ENCODE results near the gene ST8SIA3. TPM values are rescaled to one million over a fixed set of nuclear protein-coding genes. Genes with fewer than 3 reads are reported as not detected.

Gene ST8SIA3
- total and polyA plus RNA-seq, 2 donors (not counting 3 experiments of a cell fraction or from before 2014, with no cell fraction given), result not detected

- Histone ChIP-seq H3K4me3 (replicated peaks in 1 of 3; ENCODE audit: insufficient read depth in 1 of 3, low read depth in 1 of 3, low read length in 3 of 3) (no peak overlapping the region), H3K36me3 (ENCODE audit: control insufficient read depth in 2 of 2, extremely low read depth in 1 of 2, insufficient read depth in 2 of 2, low read length in 2 of 2) (no peaks in the 10 kb centered on the region), H3K4me2 (ENCODE audit: insufficient read depth, low read length) (no peak overlapping the region), H3K9me1 (replicated peaks; ENCODE audit: control insufficient read depth, extremely low read depth, insufficient read depth, low read length) (no peaks in the 10 kb centered on the region), H3K4me1 (ENCODE audit: control insufficient read depth, extremely low read depth, insufficient read depth, low read length) (no peaks in the 10 kb centered on the region), H3K9ac (replicated peaks; ENCODE audit: extremely low read depth, insufficient read depth, low read length) (no peak overlapping the region), H2AFZ (ENCODE audit: low read depth, low read length) (no peak overlapping the region), H3K79me2 (ENCODE audit: control insufficient read depth, insufficient read depth, low read length) (no peaks in the 10 kb centered on the region), H4K20me1 (replicated peaks; ENCODE audit: control insufficient read depth, extremely low read depth, insufficient read depth, low read length) (no peaks in the 10 kb centered on the region), H3K27ac (ENCODE audit: insufficient read depth, low read depth, low read length) (no peak overlapping the region), H3K27me3 (ENCODE audit: control insufficient read depth in 2 of 2, insufficient read depth in 2 of 2, low read length in 2 of 2) (no peaks in the 10 kb centered on the region), H3K9me3 (replicated peaks; ENCODE audit: control insufficient read depth, insufficient read depth, low read length) (no peaks in the 10 kb centered on the region)
- no peak for FAIRE-seq
- dilution Hi-C loops (cut with MboI; ENCODE audit: extremely low pct_ligation_motif_present, low sequenced_read_pairs) (no loop called here), intact Hi-C loops (cut with micrococcal nuclease) (no loop called here)
- no TSS peak for BruUV-seq (replicated peaks)
- POLR2A ChIA-PET, result no interaction called here
- no peak for DNase-seq (ENCODE audit: low read depth, low spot score)
- TF ChIP-seq FOS (IDR thresholded peaks at IDR 0.05; ENCODE audit: borderline replicate concordance, insufficient read depth, low read length), result no peak
- CTCF ChIA-PET, result no interaction called here
Measured at GRCh38 chr18:57364460-57364859, 12.1 kb downstream of the ST8SIA3 start.

GRCh38 chr18:57366528-57367081 is 14.2 kb downstream of the ST8SIA3 start:
- H2AFZ ChIP-seq (ENCODE audit: low read depth, low read length), result no peak overlapping the region
- no peak overlapping the region for H3K9ac ChIP-seq (replicated peaks; ENCODE audit: extremely low read depth, insufficient read depth, low read length)
- no peak overlapping the region for H3K27ac ChIP-seq (ENCODE audit: insufficient read depth, low read depth, low read length)
- H3K4me3 ChIP-seq (replicated peaks in 1 of 3; ENCODE audit: insufficient read depth in 1 of 3, low read depth in 1 of 3, low read length in 3 of 3), result no peak overlapping the region
- H4K20me1 ChIP-seq (replicated peaks; ENCODE audit: control insufficient read depth, extremely low read depth, insufficient read depth, low read length), result no peaks in the 10 kb centered on the region
- dilution Hi-C loops (cut with MboI; ENCODE audit: extremely low pct_ligation_motif_present, low sequenced_read_pairs) (no loop called here), intact Hi-C loops (cut with micrococcal nuclease) (no loop called here)
- no peak for DNase-seq (ENCODE audit: low read depth, low spot score)
- no TSS peak for BruUV-seq (replicated peaks)
- no peaks in the 10 kb centered on the region for H3K36me3 ChIP-seq (ENCODE audit: control insufficient read depth in 2 of 2, extremely low read depth in 1 of 2, insufficient read depth in 2 of 2, low read length in 2 of 2)
- H3K9me1 ChIP-seq (replicated peaks; ENCODE audit: control insufficient read depth, extremely low read depth, insufficient read depth, low read length), result no peaks in the 10 kb centered on the region
- CTCF ChIA-PET, result no interaction called here
- no peaks in the 10 kb centered on the region for H3K27me3 ChIP-seq (ENCODE audit: control insufficient read depth in 2 of 2, insufficient read depth in 2 of 2, low read length in 2 of 2)
- no peak overlapping the region for H3K4me2 ChIP-seq (ENCODE audit: insufficient read depth, low read length)
- FAIRE-seq, result no peak
- H3K9me3 ChIP-seq (replicated peaks; ENCODE audit: control insufficient read depth, insufficient read depth, low read length), result no peaks in the 10 kb centered on the region
- no peaks in the 10 kb centered on the region for H3K4me1 ChIP-seq (ENCODE audit: control insufficient read depth, extremely low read depth, insufficient read depth, low read length)
- H3K79me2 ChIP-seq (ENCODE audit: control insufficient read depth, insufficient read depth, low read length), result no peaks in the 10 kb centered on the region
- POLR2A ChIA-PET, result no interaction called here
- no peak for TF ChIP-seq MYC (IDR thresholded peaks at IDR 0.05; ENCODE audit: low read depth, low read length)
- TF ChIP-seq EZH2 (IDR thresholded peaks at IDR 0.05; ENCODE audit: borderline replicate concordance, low read depth, low read length, severe bottlenecking), result no peak
- TF ChIP-seq JUN (IDR thresholded peaks at IDR 0.05; ENCODE audit: borderline replicate concordance, insufficient read depth, insufficient read length, low read depth), result no peak
- no peak for TF ChIP-seq GATA2 (IDR thresholded peaks at IDR 0.05; ENCODE audit: insufficient read depth, insufficient read length, low read depth, low read length)
- TF ChIP-seq, protein P1, sequence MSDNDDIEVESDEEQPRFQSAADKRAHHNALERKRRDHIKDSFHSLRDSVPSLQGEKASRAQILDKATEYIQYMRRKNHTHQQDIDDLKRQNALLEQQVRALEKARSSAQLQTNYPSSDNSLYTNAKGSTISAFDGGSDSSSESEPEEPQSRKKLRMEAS (IDR thresholded peaks at IDR 0.05; ENCODE audit: insufficient read depth, insufficient read length), result no peak
- no peak for TF ChIP-seq CTCF (IDR thresholded peaks at IDR 0.05; ENCODE audit: extremely low read depth in 1 of 2, insufficient read depth in 1 of 2, low read depth in 1 of 2, low read length in 2 of 2)
- TF ChIP-seq POLR2AphosphoS5 (IDR thresholded peaks at IDR 0.05; ENCODE audit: insufficient read depth, low read depth, low read length), result no peak
- no peak for TF ChIP-seq POLR2A (IDR thresholded peaks at IDR 0.05; ENCODE audit: low read depth, low read length)
- no peak for TF ChIP-seq FOS (IDR thresholded peaks at IDR 0.05; ENCODE audit: borderline replicate concordance, insufficient read depth, low read length)
